Glomerular endothelial cell (primary cell): Measurements from ENCODE around the gene DESI2. TPM values are rescaled to one million over a fixed set of nuclear protein-coding genes. Genes with fewer than 3 reads are reported as not detected.
"Not testable (repeated sequence)": the region's sequence is repeated elsewhere in the genome, so short reads cannot be mapped to it uniquely, and the experiment has no call there.

Source experiments
- DNase-seq: peaks from one replicate; pipeline ENCODE4 v3.0.0-alpha.2; 2011; ENCODE audit warnings: low read depth, low spot score; ENCODE audit errors: extremely low read depth
- total RNA-seq: library from RNA; depleted of rRNA; stranded (reverse); fragments of >200 nt; gene quantifications from 2 replicates; pipeline ENCODE4 v1.2.3, GENCODE V29; 2015

DESI2 gene
- total RNA-seq, 1 donor from 2014 or later, result 41.3 TPM

DNA sequence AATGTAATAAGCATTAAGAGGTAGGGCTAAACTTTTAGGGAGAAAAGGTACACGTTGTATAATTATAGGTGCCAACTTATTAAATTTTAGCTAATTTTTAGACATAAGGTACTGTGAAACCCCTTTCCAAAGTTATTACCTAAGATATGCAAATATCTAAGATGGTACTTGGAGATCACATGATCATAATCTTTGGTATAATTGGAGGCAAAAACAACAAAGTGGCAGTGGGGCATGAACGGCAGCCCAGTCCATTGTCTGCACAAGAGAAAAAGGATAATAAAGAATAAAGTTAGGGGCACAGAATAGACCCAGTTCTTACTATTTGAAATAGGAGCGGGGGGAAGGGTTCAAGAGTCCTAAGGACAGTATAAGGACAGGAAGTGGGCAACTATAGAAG lies 51.2 kb downstream of the DESI2 start:
- DNase-seq, result no peak

GRCh38 chr1:244705261-244706234 lies 52.6 kb downstream of the DESI2 start:
- no peak for DNase-seq

- no peak for DNase-seq
Measured at GRCh38 chr1:244709076-244709475, 56.1 kb downstream of the DESI2 start.

GRCh38 chr1:244709476-244710368 lies 56.8 kb downstream of the DESI2 start:
- DNase-seq, result no peak

DNA sequence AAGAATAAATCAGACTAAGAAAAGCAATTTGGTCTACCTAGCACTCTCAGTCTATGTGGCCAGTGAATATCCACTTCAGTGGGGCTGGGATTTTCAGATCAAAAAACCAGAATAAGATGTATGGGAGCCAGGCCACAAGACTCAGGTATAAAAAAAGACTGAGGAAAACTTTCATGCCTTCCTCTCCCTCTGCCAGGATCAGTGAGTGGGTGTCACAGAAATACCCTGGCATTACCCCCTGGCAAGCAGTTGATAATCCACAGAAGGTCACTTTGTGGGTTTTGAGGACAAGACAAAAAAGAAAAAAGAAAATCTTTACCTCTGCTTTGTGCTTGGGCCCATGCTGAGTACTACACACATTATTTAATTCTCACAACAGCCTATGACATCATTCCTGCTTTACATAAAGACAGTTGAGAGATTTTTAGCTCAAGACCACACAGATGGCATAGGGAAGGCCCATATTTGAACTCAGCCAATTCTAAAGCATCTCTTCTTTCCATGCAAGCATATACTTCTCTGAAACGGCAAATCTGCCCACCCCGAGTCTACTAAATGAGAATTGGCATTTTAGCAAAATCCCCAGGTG lies 57.6 kb downstream of the DESI2 start:
- DNase-seq, result no peak

- no peak for DNase-seq
Measured at GRCh38 chr1:244712669-244713068, 59.7 kb downstream of the DESI2 start.

DNA sequence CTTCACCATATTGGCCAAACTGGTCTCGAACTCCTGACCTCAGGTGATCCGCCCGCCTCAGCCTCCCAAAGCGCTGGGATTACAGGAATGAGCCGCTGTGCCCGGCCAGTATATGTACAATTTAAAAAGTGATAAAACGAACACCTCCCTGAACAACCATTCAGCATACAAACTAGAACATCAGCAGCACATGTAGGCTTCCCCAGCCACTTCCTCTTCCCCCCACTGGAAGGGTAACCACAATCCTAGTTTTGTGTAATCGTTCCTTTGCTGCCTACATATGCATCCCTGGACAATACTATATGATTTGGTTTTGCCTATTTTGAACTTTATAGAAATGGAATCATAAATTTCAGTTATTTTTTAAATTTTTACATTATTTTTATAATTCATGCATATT lies 60.4 kb downstream of the DESI2 start:
- no peak for DNase-seq

GRCh38 chr1:244727871-244728474 lies 75.0 kb downstream of the DESI2 start:
- no peak for DNase-seq

- DNase-seq, result peak; percentile 7
Measured at GRCh38 chr1:244730153-244730933, 77.4 kb downstream of the DESI2 start.

DNA sequence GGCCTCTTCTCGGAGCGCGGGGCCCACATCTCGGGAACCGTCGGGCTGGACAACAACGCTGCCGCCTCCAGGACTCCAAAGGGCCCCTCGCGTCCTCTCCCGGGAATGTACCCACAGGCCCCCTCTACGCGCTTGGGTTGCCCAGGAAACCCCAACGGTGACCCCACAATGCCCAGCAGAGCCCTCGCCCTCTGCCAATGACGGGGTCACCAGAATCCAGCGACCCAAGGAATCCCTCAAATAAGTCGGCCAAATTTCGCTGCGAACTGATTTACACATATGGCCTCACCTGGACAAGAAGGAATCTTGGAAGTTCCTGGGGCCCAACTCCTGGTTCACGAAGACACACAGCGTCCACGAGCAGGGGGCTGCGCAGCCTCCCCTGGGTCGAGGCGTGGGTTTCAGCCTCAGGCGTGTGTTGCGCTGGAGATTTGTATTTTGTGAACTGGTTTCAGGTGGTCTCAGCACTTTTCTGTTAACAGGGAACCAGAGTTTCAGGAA lies 78.1 kb downstream of the DESI2 start:
- no peak for DNase-seq

DNA sequence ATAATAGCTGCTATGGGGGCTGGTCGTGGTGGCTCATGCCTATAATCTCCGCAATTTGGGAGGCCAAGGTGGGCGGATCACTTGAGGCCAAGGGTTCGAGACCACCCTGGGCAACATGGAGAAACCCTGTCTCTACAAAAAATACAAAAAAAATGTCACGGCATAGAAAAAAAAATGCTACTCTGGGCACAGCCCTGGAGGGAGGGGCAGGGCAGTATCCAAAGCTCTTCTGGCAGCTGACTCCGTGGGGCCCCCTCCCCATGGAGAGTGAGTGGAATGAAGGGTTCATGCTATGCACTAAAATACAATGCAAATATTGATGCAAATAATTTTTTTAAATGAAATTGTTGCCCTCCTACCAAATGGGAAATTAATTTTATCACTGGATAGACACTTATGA lies 78.7 kb downstream of the DESI2 start:
- no peak for DNase-seq

DNA sequence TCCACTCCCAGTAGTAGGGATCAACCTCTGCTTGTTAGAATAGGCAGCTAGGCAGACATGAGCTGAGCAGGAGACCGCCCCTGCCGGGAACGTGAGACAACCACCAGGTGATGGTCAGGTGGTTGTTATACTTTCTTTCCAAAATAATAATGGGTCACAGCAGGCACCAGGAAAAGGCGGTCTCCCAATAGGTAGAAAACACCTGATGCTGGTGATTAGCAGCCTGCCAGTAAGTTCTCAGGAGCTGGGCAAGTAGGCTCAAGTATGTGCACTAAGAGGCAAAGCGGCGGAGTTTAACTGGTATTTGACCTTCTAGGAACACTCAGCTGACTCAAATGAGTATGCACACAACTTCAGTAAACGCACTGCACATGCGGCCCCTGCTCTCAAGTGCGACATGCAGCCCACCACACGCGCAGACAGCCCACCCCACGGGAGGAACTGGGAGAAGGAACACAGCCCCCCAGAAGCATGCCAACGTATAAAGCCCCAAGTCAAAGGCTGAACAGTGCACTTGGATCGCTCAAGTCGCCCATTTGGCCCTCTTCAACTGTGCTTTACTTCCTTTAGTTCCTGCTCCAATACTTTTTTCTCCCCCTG lies 80.0 kb downstream of the DESI2 start:
- no peak for DNase-seq

GRCh38 chr1:244735404-244735803 lies 82.5 kb downstream of the DESI2 start:
- no peak for DNase-seq

- no peak for DNase-seq
Measured at GRCh38 chr1:244735876-244736561, 83.1 kb downstream of the DESI2 start.

GRCh38 chr1:244739140-244739539 lies 86.2 kb downstream of the DESI2 start:
- DNase-seq, result not testable (repeated sequence)

DNA sequence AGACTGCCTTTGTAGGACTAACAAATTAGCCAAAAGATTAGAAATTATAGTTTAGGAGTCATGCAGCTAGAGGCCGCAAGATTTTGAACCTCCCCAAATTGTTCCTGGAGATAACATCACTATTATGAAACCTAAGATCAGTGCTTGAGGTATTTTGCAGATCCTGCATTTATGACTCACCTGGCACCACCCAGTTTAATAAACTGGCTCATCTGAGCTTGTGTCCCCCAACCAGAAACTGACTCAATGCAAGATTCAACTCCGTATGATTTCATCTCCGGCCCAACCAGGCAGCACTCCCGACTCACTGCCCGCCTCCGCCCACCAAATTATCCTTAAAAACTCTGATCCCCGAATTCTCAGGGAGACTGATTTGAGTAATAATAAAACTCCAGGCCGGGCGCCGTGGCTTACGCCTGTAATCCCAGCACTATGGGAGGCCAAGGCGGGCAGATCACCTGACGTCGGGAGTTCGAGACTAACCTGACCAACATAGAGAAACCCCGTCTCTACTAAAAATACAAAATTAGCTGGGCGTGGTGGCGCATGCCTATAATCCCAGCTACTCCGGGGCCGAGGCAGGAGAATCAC lies 87.2 kb downstream of the DESI2 start:
- DNase-seq, result not testable (repeated sequence)

- no peak for DNase-seq
Measured at GRCh38 chr1:244741692-244742091, 88.8 kb downstream of the DESI2 start.
